GM18505 (cell line): Measurements from ENCODE around the gene PTPRN2.

Experiments
- ATAC-seq: cut with Tn5 transposase; IDR thresholded peaks from one replicate; pipeline ENCODE4 v1.9.1; 2021; ENCODE audit not compliant: unreplicated experiment
- POLR2A ChIP-seq: IDR thresholded peaks from 4 replicates; pipeline ENCODE4 v1.6.1; 2011; ENCODE audit warnings: borderline replicate concordance; ENCODE audit not compliant: insufficient read depth, insufficient read length; ENCODE audit errors: extremely low read depth

The PTPRN2 gene

GRCh38 chr7:157863176-157863575, 724.4 kb downstream of the PTPRN2 start:
- no peak for ATAC-seq
- TF ChIP-seq POLR2A: no peak

- no peak for ATAC-seq
- TF ChIP-seq POLR2A: no peak
These were observed 724.9 kb downstream of the PTPRN2 start for GRCh38 chr7:157862731-157863130.

GRCh38 chr7:157861551-157861950, 726.1 kb downstream of the PTPRN2 start:
- ATAC-seq: no peak
- no peak for TF ChIP-seq POLR2A

- no peak for TF ChIP-seq POLR2A
- ATAC-seq: no peak
These were observed 726.6 kb downstream of the PTPRN2 start for GRCh38 chr7:157861031-157861491.

- TF ChIP-seq POLR2A: no peak
- ATAC-seq: no peak
These were observed 727.2 kb downstream of the PTPRN2 start for GRCh38 chr7:157860406-157860805.

GRCh38 chr7:157859915-157860314, 727.7 kb downstream of the PTPRN2 start:
- no peak for TF ChIP-seq POLR2A
- ATAC-seq: no peak

- ATAC-seq: no peak
- TF ChIP-seq POLR2A: no peak
These were observed 730.0 kb downstream of the PTPRN2 start for GRCh38 chr7:157857578-157858075.

- TF ChIP-seq POLR2A: no peak
- no peak for ATAC-seq
These were observed 730.6 kb downstream of the PTPRN2 start for GRCh38 chr7:157856873-157857577.

- no peak for TF ChIP-seq POLR2A
- ATAC-seq: no peak
These were observed 732.0 kb downstream of the PTPRN2 start for GRCh38 chr7:157855452-157856213.

- TF ChIP-seq POLR2A: no peak
- ATAC-seq: no peak
These were observed 732.6 kb downstream of the PTPRN2 start for GRCh38 chr7:157855016-157855415.

GRCh38 chr7:157854066-157854891, 733.3 kb downstream of the PTPRN2 start:
- TF ChIP-seq POLR2A: no peak

GRCh38 chr7:157853789-157854065, 733.9 kb downstream of the PTPRN2 start:
- no peak for TF ChIP-seq POLR2A
- ATAC-seq: no peak

More at GRCh38 chr7:157854066-157854891, 733.3 kb downstream of the PTPRN2 start:
- ATAC-seq: no peak

- no peak for ATAC-seq
- TF ChIP-seq POLR2A: no peak
These were observed 734.4 kb downstream of the PTPRN2 start for GRCh38 chr7:157853076-157853788.
